ENCODE data around the gene TOMM6.

The TOMM6 gene

DNA sequence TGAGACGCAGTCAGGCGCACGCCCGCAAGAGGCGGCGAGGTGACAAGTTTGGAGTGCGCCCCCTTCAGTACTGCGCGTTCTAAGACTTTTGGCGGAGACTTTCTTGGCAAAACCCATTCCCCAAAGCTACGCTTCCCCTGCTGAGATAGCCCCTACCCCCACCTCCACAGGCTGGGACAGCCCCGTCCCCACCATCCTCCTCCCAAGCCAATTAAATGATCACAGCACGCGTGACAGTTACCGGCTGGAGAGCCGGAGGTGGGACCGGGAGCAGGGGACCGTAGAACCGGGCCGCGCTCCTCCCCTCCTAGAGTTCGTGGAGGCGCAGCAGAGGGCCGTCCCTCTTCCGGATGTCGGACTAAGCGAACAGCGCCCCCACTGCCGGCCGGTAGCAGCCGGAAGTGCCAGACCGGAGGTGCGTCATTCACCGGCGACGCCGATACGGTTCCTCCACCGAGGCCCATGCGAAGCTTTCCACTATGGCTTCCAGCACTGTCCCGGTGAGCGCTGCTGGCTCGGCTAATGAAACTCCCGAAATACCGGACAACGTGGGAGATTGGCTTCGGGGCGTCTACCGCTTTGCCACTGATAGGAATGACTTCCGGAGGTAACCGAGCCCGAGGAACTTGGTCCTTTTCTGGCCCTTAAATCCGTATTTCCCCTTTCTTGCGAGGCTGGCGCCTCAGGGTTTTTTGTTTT lies at the start of gene TOMM6:
Gene TOMM6, plus strand, starts transcription at position 476 of the 699 bp plus-strand sequence. Its CDS starts 4 bp downstream, at position 480.
- DNase-seq, result peak; percentile 96

DNA sequence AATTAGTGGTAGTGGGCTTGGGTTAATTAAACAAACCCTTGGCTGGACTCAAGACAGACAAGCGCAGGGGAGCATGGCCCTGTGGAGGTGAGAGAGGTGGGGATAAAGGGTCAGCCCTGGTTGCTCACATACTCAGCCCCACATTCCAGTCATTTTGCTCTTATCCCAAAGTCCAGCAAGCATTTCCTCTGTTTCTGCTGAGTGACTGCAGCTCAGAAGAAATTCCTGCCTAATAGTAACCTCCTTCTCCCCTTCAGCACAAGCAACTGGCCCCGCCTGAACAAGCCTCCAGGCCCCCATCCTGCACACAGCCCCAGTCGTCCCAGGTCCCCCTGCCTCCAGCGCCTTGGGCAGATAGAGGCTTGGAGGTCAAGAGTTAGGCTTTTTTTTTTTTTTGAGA lies 48.5 kb upstream of the TOMM6 start:
- DNase-seq, result no peak

DNA sequence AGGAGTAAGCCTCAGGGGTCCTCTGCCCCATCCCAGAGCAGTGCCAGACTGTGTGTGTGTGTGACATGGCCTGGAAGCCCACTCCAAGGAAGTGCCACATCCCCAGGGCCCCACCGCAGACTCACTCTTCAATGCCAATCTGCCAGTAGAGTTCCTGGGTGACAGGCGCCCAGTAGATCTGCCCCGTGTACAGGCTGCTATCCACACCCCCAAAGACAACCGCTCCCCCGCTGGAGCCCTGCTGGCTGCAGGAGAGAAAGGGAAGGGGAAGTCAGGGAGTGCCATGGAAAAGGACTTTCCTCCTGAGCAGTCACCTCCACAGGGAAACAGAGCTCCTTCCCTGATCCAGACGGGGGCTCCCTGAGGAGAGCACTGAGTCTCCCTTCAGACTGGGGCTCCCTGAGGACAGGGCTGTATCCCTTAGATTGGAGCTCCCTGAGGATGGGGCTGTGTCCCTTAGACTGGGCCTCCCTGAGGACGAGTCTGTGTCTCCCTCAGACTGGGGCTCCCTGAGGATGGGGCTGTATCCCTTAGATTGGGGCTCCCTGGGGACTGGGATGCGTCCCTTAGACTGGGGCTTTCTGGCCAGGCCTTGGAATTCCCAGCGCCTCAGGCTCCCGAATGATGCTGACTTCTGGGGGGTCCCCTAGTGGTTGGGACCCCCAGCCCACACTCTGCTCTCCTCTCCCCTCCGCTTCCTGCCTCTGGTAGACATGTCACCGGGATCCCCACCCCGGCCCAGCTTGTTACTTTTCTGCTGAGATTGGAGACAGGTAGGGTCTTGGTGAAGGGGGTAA lies 46.9 kb upstream of the TOMM6 start:
- DNase-seq, result no peak

DNA sequence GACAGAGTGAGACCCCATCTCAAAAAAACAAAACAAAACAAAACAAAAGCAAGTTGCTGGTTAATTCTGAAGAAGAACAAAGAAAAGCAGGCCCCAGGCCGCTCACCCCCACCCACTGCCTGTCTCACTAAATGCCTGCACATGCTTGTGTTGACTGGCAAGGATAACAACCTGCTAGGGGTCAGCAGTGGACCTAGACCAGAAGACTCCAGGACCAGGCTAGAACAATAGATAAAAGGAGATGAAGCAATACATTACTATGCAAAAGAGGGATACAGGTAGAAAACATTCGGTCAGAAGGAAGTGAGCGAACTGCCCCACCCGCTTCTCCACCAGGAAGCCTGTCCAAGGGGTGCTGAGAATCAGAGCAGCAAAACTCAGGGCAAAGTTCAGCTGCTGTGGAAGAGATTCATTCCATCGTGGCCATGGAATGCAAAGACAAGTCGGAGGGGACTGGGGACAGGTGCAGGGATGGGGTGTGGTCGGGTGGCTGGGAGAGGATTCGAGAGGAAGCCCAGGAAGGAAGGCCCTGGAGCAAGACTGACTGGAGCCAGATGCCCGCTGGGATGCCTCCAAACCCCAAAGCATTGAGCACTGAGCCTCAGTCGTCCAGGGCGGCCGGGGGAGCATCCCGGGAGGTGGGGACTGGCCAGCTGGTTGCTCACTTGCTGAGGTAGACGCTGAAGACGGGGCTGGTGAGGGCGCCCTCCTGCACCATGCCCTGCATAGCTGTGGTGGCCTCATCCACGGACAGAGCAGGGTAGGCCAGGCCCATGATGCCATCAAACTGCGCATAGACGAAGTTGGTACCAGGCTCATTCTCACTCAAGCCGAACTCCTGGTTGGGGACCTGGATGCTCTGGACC lies 45.6 kb upstream of the TOMM6 start:
- DNase-seq, result no peak

DNA sequence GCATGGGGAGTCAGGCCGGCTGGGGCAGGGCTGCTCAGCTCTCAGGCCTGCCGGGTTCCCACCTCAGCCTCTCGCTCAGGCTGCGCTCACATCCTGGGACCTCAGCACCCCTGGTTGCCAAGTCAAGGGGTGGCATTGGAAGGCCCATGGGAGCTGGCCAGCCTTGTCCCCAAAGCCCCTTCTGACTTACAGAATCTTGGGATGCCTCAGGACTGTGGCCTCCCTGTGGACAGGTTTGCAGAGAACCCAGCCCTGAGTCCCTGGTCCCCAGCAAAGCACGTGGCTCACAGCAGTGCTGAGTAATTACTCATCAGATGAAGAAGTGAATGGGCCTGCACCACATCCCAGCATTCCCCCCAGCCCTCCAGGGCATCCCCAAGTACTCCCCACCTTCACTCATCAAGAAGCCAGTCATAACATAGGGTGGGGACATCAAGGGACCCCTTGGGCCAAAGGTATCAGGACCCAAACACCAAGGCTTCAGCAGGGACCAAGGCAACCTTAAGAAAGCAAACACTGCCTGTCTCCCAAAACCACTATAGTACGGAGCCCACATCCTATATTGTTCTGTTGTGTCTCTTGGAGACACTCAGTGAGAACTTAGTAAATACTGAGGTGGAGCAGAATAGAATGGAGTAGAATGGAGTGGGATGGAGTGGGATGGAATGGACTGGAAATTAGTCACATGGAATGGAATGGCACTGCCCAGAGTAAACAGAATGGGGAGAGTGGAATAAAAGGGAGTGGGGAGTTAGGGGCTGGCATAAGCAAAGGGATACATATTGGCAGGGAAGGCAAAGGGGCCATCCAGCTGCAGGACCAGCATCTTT lies 43.9 kb upstream of the TOMM6 start:
- no peak for DNase-seq

DNA sequence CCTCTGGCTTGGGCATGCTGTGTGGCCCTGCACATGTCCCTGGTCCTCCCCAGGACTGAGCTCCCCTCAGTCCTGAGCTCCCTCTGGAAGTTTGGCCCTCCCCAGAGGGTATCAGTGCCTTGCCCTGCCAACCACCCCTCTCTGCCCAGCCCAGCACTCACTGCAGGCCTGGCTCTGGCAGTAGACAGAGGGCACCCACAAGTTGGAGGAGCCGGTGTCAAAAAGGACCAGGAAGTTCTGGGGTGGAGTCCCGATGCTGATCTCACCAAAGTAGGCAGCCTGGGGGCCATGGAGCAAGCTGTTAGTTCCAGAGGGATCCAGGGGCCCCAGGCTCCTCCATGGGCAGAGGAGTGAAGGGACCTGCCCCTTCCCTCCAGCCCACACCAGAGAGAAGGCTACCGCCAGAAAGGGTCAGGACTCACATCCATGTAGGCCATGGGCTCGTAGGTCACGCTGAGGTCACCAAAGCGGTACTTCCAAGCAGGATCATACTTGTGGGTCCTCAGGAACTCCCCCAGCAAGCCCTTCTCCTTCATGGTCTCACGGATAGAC lies 43.2 kb upstream of the TOMM6 start:
- no peak for DNase-seq

DNA sequence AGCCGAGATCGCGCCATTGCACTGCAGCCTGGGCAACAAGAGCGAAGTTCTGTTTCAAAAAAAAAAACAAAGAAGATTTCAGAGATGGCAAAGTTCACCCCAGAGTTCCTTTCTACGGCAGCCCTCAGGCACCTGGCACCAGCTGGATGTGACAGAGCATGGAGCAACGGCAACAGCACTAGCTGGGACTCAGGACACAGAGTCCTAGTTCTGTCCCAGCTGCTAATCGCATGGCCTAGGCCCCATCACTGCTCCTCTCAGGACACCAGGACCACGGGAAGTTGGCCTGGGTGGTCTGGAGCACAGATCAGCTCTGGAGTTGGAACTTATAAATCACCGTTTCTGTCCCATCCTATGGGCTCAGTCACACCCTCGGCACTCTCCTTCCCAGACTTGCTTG lies 41.4 kb upstream of the TOMM6 start:
- no peak for DNase-seq

DNA sequence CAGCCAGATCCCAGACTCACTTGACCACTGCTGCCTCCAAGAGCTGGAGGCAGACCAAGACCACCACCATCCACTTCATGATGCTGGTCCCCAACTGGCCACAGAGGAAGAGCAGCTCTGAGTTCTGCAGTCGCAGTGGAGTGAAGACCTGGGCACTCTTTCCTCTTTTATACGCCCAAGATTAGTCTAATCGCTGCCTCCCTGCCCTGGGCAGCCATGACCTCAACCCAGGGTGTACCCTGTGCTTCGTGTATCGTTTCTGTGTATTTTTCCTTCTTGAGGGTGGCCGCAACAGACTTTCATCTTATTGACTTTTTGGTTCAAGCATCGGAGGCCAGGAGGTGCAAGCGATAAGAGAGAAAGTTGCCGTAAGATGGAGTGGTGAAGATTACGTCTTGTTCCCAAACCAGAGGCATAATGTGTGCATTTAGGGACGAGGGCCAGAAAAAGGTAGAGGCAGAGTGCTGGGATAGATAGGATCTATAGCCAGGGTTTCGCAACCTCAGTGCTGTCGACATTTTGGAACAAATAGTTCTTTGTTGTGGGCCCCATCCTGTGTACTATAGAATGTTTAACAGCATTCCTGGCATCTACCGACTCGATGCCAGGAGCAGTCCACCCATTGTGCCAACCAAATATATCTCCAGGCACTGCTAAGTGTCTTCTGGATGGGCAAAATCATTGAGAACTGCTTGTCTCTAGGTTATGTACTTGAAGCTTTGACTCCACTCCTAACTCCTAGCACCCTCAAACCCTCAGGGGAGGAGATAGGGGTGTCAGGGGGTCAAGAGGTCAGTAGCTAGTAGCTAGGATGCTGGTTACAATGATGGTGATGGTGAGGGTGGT lies 40.0 kb upstream of the TOMM6 start, which contains the start of gene PGC:
Gene PGC, minus strand, starts transcription at position 142 of the 846 bp plus-strand sequence. Its CDS starts 63 bp downstream, at position 79.
- DNase-seq, result no peak

DNA sequence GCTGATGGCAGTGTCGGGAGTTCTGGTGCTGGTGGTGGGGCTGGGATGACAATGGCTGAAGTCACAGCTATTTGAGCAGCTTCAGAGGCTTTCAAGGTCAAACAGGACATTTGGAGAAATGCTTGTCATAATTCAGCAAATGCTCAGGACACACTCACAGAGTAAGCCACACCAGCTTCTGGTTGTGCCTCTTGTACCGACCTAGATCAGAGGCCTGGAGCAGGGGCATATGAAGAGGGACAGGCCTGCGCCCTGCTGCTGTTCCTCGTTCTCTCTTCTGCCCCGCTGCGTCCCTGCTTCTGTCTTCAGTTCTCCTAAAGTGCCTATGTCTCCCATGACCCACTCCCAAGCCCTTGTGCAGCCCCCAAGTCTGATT lies 39.4 kb upstream of the TOMM6 start:
- DNase-seq, result no peak

DNA sequence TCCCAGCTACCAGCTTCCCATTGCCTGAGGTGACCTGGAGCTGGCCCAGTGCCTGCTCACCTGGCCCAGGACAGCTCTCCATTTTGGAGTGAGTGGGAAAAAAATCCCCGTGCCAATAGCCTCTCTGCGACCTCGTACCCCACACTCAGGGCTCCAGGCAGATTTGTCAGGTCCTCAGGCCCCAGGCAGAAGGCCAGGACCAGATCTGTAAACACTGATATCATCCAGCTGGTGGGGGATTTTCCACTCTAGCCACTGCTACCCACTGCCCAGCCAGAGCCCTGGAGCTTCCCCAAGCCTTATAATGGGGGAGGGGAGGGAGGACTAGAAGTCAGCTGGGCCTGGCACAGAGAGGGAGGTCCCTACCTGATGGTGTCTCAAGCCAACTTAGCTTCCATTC lies 39.0 kb upstream of the TOMM6 start:
- no peak for DNase-seq

DNA sequence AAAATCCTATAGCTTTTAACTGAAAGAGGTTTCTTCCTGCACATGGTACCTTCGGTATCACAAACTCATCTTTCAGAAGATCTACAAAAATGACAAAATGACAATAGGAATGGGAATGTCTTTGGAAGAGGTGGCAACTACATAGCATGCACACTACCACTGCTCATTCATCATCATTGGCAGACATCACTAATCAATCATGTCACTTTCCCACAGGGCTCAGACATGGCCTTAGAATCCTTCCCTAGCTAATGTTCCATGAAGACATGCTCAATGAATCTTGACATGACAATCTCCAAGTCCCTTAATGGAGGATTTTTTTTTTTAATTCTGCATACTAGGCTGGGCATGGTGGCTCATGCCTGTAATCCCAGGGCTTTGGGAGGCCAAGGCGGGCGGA lies 37.1 kb upstream of the TOMM6 start:
- no peak for DNase-seq

DNA sequence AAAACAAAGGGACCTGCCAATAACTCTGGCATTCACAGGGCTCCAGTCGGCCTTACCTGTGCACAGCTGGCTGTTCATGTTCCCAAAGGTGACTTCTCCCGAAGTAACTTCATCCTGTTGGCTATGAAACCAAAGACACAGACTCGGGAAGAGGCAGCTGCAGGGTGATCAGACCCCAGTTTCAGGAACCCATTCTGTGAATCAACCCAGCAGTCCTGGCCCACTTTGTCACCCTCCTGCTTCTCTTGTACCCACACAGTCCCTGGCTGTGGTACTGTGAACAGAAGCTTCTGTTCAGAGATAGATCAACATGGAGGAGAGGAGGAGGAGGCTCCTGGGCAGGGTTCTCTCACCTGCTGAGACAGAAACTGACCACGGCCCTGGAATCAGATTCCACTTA lies 31.6 kb upstream of the TOMM6 start:
- DNase-seq, result no peak

DNA sequence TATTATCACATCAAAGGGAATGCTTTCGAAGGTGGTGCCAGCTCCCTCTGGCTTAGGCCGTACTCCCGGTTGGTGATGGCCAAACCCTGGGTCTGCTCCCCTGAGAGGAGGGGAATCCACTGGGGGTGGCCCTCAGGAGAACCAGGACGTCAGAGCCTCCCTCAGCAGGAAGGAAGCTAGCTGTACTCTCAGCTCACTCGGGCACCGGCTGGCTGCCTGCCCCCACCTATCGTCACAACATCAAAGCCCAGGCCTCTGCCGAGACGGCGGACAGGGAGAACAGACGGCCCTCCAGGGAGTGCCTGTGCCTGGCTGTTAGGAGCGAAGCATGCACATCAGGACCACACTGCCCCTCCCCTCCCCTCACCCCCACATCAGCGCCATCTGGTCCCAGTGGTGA lies 31.1 kb upstream of the TOMM6 start:
- no peak for DNase-seq

DNA sequence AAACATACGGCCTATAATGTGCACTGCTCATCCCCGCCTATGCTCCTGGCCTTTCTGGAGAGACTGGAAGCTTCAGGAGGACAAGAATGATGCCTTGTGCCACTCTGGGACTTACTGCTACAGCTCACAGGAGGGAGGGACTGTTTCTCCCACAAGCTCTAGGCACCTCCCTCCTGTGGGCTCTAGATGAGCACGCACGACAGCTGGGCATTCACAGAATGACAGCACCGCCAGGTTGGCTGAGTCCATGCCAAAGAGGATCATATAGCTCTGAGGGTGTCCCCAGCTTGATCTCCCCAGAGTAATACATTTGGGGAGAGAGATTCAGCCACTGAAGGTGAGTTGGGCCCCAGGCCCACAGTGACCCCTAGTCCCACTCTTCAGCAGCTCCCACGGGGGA lies 30.2 kb upstream of the TOMM6 start:
- no peak for DNase-seq

DNA sequence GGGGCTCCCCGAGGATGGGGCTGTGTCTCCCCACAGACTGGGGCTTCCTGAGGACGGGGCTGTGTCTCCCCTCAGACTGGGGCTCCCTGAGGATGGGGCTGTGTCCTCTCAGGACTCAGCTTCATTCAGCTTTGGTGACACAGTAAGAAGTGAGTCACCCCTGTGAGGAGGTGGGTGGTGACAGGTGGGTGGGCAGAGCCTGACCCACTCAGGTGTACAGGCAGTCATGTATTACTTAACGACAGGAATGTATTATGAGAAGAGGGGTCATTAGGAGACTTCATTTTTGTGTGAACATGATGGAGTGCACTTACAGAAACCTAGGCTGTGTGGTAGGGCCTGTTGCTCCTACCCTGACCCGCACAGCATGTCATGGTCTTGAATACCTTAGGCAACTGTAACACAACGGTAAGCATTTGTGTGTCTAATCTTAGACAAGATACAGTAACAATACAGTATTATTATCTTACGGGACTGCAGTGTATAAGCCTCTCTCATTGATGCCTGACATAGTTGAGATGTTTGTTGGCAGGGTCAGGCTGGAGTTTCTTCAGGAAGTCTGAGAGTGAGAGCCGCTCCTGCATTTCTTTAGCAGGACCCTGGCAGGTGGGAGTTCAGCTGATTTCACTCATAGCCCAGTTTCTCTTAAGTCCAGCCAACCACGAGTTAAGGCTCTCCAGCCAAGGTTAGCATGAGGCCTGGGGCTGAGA lies 29.4 kb upstream of the TOMM6 start:
- DNase-seq, result no peak

DNA sequence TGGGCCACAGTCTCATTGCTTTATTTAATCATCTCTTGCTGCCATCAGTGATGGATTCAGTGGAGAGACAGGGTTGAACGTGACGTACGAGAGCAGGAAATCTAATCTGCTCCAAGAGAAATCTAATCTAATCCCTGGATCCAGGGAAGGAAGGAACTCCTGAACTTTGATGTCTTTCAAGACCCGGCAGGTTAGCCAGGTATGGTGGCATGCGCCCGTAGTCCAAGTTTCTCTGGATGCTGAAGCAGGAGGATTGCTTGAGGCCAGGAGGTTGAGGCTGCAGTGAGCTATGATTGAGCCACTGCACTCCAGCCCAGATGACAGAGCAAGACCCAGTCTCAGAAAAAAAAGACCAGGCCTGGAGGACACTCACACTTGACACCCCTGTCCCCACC lies 28.9 kb upstream of the TOMM6 start:
- no peak for DNase-seq

DNA sequence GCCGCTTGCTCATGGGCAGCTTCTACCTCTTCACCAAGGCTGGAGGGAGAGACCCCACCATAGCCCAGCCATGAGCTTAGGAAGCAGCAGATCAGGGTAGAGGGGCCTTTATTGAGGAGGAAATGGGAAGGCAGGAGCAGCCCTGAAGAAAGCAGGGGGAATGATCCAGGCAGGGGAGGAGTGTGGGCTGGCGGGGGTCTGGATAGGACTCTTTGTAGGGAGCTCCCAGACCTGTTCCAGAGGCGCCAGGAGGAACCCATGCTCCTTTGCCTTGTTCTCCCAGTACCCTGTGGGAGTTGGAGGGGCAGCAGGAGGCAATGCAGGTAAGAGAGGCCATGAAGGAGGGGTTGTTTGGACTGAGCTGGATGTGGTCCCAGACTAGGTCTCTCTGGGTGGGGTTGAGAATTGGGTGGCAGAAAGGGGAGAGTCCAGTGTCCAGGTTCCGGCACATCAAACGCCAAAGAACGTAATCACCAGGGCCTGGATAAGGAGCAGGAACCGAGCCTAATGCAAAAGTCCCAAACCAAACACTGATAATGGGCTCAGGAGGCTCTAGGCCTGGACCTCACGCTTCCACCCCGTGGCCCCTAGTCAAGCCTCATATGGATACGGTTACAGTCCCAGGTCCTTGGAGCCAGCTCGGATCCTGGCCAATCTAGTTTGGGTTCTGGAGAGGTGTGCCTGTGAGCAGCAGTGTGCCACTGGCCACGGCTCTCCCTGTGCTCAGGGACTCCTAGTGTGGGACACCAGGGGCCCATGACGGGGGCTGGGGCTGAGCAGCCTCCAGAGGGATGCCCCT lies 28.2 kb upstream of the TOMM6 start:
- DNase-seq, result no peak

DNA sequence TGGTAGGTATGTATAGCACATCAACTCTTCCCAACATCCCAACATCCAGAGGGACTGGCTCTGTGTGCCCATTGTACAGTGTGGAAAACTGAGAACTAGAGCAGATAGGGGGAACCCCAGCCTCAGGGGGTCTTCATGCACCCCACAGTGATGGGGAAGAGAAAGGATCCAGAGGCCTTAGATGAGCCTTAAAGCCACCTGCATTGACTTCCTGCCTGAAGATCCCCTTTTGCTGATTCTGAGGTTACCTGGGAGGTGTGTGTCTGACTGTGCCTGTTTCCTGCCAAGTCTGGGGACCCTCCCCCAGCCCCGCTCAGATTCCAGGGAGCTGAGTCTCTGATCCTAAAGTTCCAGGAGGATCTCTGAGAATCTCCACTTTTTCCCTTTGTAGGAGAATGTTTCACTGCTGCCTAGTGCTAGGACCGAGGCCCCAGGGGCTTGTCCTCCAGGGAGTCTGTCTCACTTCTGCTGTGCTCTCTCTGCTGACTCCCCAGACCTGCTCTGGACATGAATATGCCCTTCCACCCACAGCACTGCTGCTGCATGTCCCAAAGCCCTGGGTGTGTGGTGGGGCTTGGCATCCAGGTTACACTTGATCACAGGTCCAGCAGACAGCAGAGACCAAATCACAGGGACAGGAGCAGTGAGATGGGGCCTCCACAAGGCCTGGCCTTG lies 27.5 kb upstream of the TOMM6 start:
- DNase-seq, result no peak

DNA sequence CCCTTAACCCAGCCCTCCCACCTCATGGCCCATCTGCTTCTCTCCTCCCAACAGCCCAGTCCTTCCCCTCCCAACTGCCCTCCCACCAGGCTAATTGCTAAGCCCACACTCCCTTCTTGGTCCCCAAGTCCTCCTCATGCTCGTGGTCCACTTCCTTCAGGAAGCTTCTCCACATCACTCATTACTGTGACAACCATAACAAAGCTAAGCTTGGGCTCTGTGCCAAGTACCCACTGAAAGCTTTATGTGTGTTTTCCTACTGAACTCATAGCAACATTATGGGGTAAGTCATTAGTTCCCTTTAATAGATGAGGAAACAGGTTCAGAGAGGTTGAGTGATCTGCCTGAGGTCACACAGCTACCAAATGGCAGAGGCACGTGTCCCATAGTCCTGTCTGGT lies 24.0 kb upstream of the TOMM6 start:
- DNase-seq, result no peak

Measured in RPMI8226 (cell line).